HCT116 (cell line): ENCODE results near the gene DAPP1. TPM values are rescaled to one million over a fixed set of nuclear protein-coding genes. Genes with fewer than 3 reads are reported as not detected.

Source experiments
- ATAC-seq: fragments of 200-7000 bp; cut with Tn5 transposase; 2 replicates; pipeline ENCODE4 v1.9.1; 2020; ENCODE audit warnings: mild to moderate bottlenecking, moderate library complexity
- BruUV-seq: library from RNA; stranded (reverse); fragments of 400-500 nt; replicated peaks from 2 replicates; lab custom pipeline; 2021; lab: Mats Ljungman, UMichigan
- CTCF ChIA-PET: fragments of 300-600 bp; sonication (Branson Sonifier 250); formaldehyde crosslinking; loops from one replicate; lab custom pipeline; 2021; ENCODE audit warnings: antibody characterized with exemption; lab: Charles Lee
- POLR2A ChIA-PET: fragments of 300-600, 350-600 bp; sonication (Branson Sonifier 250); formaldehyde crosslinking; loops from one replicate; lab custom pipeline; 2021; ENCODE audit warnings: antibody characterized with exemption; lab: Charles Lee
- RAD21 ChIA-PET, 2 experiments: fragments of 300-600 bp; sonication (Branson Sonifier 250); formaldehyde crosslinking; loops; one replicate each; lab custom pipeline; 2023; ENCODE audit warnings: low total read pairs in 2 of 2; ENCODE audit not compliant: uncharacterized antibody in 2 of 2, unreplicated experiment in 2 of 2, low non-redundant PET in 1 of 2; lab: Charles Lee
- DNase-seq: peaks from one replicate; pipeline ENCODE4 v3.0.0-alpha.2; 2010; ENCODE audit warnings: low read depth, low spot score
- H2AFZ ChIP-seq: fragments of 200-600 bp; shearing (Covaris generic), sonication (generic); 2 replicates; pipeline ENCODE4 v1.6.1; 2017; ENCODE audit warnings: low read depth, mixed run types, mixed read lengths, antibody characterized with exemption, low read length; ENCODE audit not compliant: poor library complexity, severe bottlenecking
- H3K27ac ChIP-seq: 2 replicates; pipeline ENCODE4 v1.5.1; 2012; ENCODE audit warnings: low read depth, low read length
- H3K27me3 ChIP-seq: fragments of 200-600 bp; sonication (generic); 2 replicates; pipeline ENCODE4 v1.6.1; 2016; ENCODE audit warnings: mixed run types, low read length, mixed read lengths; ENCODE audit not compliant: insufficient read depth
- H3K36me3 ChIP-seq, 2 experiments: fragments of 200-500 bp in 1 of 2; fragments of 200-600 bp in 1 of 2; sonication (Bioruptor generic) in 1 of 2; sonication (generic) in 1 of 2; 2 replicates each; pipeline versions ENCODE4 v1.5.1 to v1.6.1; 2014 to 2016; ENCODE audit warnings: low read length in 2 of 2, inconsistent platforms in 1 of 2, mixed read lengths in 1 of 2, mixed run types in 1 of 2; ENCODE audit not compliant: insufficient read depth in 2 of 2, control insufficient read depth in 1 of 2
- H3K4me1 ChIP-seq, 2 experiments: fragments of 200-600 bp in 1 of 2; sonication (generic) in 1 of 2; 2 replicates each; pipeline versions ENCODE4 v1.5.1 to v1.6.1; 2012 to 2017; ENCODE audit warnings: low read length in 2 of 2, inconsistent platforms in 1 of 2, mild to moderate bottlenecking in 1 of 2, mixed read lengths in 1 of 2, mixed run types in 1 of 2, moderate library complexity in 1 of 2; ENCODE audit not compliant: insufficient read depth in 2 of 2, control insufficient read depth in 1 of 2
- H3K4me2 ChIP-seq: fragments of 200-600 bp; sonication (generic); 2 replicates; pipeline ENCODE4 v1.6.1; 2017; ENCODE audit warnings: mixed run types, low read length, mixed read lengths
- H3K4me3 ChIP-seq, 2 experiments: fragments of 200-600 bp in 1 of 2; sonication (generic) in 1 of 2; replicated peaks in 1 of 2; 2 replicates each; pipeline ENCODE4 v1.5.1; 2011 to 2016; ENCODE audit warnings: low read length in 2 of 2, control low read depth in 1 of 2, low read depth in 1 of 2, mild to moderate bottlenecking in 1 of 2, mixed read lengths in 1 of 2, mixed run types in 1 of 2
- H3K79me2 ChIP-seq: fragments of 200-600 bp; sonication (generic); 2 replicates; pipeline ENCODE4 v1.6.1; 2017; ENCODE audit warnings: mild to moderate bottlenecking, mixed run types, low read length, moderate library complexity, mixed read lengths; ENCODE audit not compliant: insufficient read depth
- H3K9ac ChIP-seq: fragments of 200-600 bp; sonication (generic); 2 replicates; pipeline ENCODE4 v1.6.1; 2016; ENCODE audit warnings: low read length, mixed read lengths
- H3K9me2 ChIP-seq: fragments of 200-600 bp; sonication (generic), shearing (Covaris generic); 2 replicates; pipeline ENCODE4 v1.6.1; 2017; ENCODE audit warnings: mixed run types, mild to moderate bottlenecking, moderate library complexity; ENCODE audit not compliant: insufficient read depth
- H3K9me3 ChIP-seq, 2 experiments: fragments of 200-500 bp in 1 of 2; fragments of 200-600 bp in 1 of 2; sonication (Bioruptor generic) in 1 of 2; sonication (generic) in 1 of 2; 2 replicates each; pipeline ENCODE4 v1.6.1; 2014 to 2017; ENCODE audit warnings: low read length in 2 of 2, mixed read lengths in 2 of 2, inconsistent platforms in 1 of 2, low read depth in 1 of 2, mild to moderate bottlenecking in 1 of 2, mixed run types in 1 of 2, moderate library complexity in 1 of 2; ENCODE audit not compliant: control insufficient read depth in 1 of 2, insufficient read depth in 1 of 2
- H4K20me1 ChIP-seq: fragments of 200-600 bp; sonication (generic), shearing (Covaris generic); 2 replicates; pipeline ENCODE4 v1.6.1; 2017; ENCODE audit warnings: mixed run types, mild to moderate bottlenecking, moderate library complexity; ENCODE audit not compliant: insufficient read depth
- CBX3 ChIP-seq: IDR thresholded peaks from 2 replicates; pipeline ENCODE4 v1.6.1; 2012; ENCODE audit warnings: low read depth
- ELF1 ChIP-seq: IDR thresholded peaks from 2 replicates; pipeline ENCODE4 v1.6.1; 2012; ENCODE audit warnings: low read depth, borderline replicate concordance
- EZH2 ChIP-seq: fragments of 200-600 bp; sonication (generic); IDR thresholded peaks from 2 replicates; pipeline ENCODE4 v1.6.1; 2017; ENCODE audit warnings: antibody characterized with exemption, mixed run types
- JUND ChIP-seq: IDR thresholded peaks from 2 replicates; pipeline ENCODE4 v1.6.1; 2012
- POLR2A ChIP-seq: IDR thresholded peaks from 2 replicates; pipeline ENCODE4 v1.7.0; 2011; ENCODE audit warnings: borderline replicate concordance; ENCODE audit not compliant: insufficient read depth, insufficient read length; ENCODE audit errors: extremely low read depth
- POLR2AphosphoS5 ChIP-seq: IDR thresholded peaks from 2 replicates; pipeline ENCODE4 v1.6.1; 2011; ENCODE audit warnings: mild to moderate bottlenecking, low read depth, low read length, moderate library complexity
- RAD21 ChIP-seq: IDR thresholded peaks from 2 replicates; pipeline ENCODE4 v1.6.1; 2012; ENCODE audit warnings: low read depth, mild to moderate bottlenecking
- REST ChIP-seq: IDR thresholded peaks from 2 replicates; pipeline ENCODE4 v1.6.1; 2012; ENCODE audit warnings: low read depth
- SRF ChIP-seq: IDR thresholded peaks from 2 replicates; pipeline ENCODE4 v1.6.1; 2012; ENCODE audit warnings: low read depth
- TCF7L2 ChIP-seq: IDR thresholded peaks from 2 replicates; pipeline ENCODE4 v1.7.0; 2011; ENCODE audit warnings: borderline replicate concordance, inconsistent platforms; ENCODE audit not compliant: insufficient read depth, insufficient read length; ENCODE audit errors: extremely low read depth
- YY1 ChIP-seq: IDR thresholded peaks from 2 replicates; pipeline ENCODE4 v1.6.1; 2011; ENCODE audit warnings: low read length, low read depth, moderate library complexity, mild to moderate bottlenecking; ENCODE audit not compliant: insufficient replicate concordance; ENCODE audit errors: extremely low read depth
- ZBTB33 ChIP-seq: IDR thresholded peaks from 2 replicates; pipeline ENCODE4 v1.6.1; 2011; ENCODE audit warnings: mild to moderate bottlenecking, low read length, moderate library complexity; ENCODE audit not compliant: insufficient replicate concordance; ENCODE audit errors: extremely low read depth
- intact Hi-C: fragments of 100-400 bp; cut with micrococcal nuclease; formaldehyde crosslinking; loops from 2 replicates; pipeline ENCODE4 v1.10.0; 2022
- total RNA-seq: library from RNA; stranded (reverse); gene quantifications from one replicate; pipeline ENCODE4 v1.2.1, GENCODE V29; 2021; ENCODE audit not compliant: unreplicated experiment
- TF ChIP-seq, protein P1 (sequence below): IDR thresholded peaks from 2 replicates; pipeline ENCODE4 v1.6.1; 2012

DAPP1 gene
- total RNA-seq, 1 experiment from 2014 or later: 0.76 TPM

DNA sequence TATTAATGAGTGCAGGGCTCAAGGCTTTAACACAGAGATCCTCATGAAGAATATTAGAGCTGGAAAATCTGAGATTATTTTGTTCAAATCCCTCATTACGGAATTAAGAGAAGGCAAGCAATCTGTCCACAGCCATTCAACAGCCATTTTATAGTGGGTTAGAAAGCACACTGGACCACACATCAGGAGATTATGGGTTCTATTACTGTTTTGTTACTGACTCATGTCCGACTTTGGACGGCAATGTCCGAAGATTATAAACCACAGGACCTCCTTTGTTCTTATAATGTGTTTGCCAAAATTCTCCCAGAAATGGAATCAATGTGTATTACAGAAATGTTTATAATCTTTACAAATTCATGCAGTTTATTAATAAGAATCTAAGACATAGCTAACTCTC, 69.5 kb downstream of the DAPP1 start (continued):
- TF ChIP-seq REST (no peak), YY1 (no peak), JUND (no peak), POLR2A (no peak), SRF (no peak), TCF7L2 (no peak)

- no peaks in the 10 kb centered on the region for H3K27me3 ChIP-seq
- no peaks in the 10 kb centered on the region for H4K20me1 ChIP-seq
- no TSS peak for BruUV-seq
- POLR2A ChIA-PET: no interaction called here
- H3K27ac ChIP-seq: no peak overlapping the region
- no peak for DNase-seq
- RAD21 ChIA-PET: no interaction called here
- no peaks in the 10 kb centered on the region for H3K9me3 ChIP-seq
- no peaks in the 10 kb centered on the region; a peak in 1 of 4 replicates for H3K36me3 ChIP-seq
- no peak for ATAC-seq
- no peak for TF ChIP-seq SRF
- no peak for TF ChIP-seq EZH2
- TF ChIP-seq ELF1: no peak
- TF ChIP-seq POLR2AphosphoS5: no peak
- no peak for TF ChIP-seq JUND
- no peak for TF ChIP-seq ZBTB33
- TF ChIP-seq, protein P1, sequence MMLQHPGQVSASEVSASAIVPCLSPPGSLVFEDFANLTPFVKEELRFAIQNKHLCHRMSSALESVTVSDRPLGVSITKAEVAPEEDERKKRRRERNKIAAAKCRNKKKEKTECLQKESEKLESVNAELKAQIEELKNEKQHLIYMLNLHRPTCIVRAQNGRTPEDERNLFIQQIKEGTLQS: no peak
- no peak for TF ChIP-seq RAD21
- no peak for TF ChIP-seq CBX3
- no peak overlapping the region for H3K9ac ChIP-seq
- CTCF ChIA-PET: no interaction called here
- intact Hi-C loops: loop anchor here (10.0 kb wide), 1 partner anchor 163 kb away; no protein-coding TSS in a partner anchor
- H3K4me2 ChIP-seq: no peak overlapping the region
- no peak overlapping the region for H2AFZ ChIP-seq
- no peak overlapping the region for H3K4me3 ChIP-seq
- no peaks in the 10 kb centered on the region for H3K9me2 ChIP-seq
- peaks cover 19% of the 10 kb centered on the region for H3K79me2 ChIP-seq
- H3K4me1 ChIP-seq: no peaks in the 10 kb centered on the region; a peak in 1 of 4 replicates
These were observed 71.2 kb downstream of the DAPP1 start for GRCh38 chr4:99887837-99888236.
